Measurements from ENCODE around the gene CELF1. TPM values are rescaled to one million over a fixed set of nuclear protein-coding genes. Genes with fewer than 3 reads are reported as not detected.
A peak's percentile ranks its signal among the peaks of the same experiment; 100 is the strongest.
"Not testable (repeated sequence)": the region's sequence is repeated elsewhere in the genome, so short reads cannot be mapped to it uniquely, and the experiment has no call there.

Gene CELF1
- total and polyA plus RNA-seq, 4 donors, result 83.0 to 168 (median 121) TPM

- Histone ChIP-seq H3K4me1 (ENCODE audit: control insufficient read depth, insufficient read depth, low read length) (peaks cover 28% of the 10 kb centered on the region), H3K36me3 (ENCODE audit: control insufficient read depth, insufficient read depth, low read length) (peaks cover 21% of the 10 kb centered on the region), H3K9me3 (ENCODE audit: control insufficient read depth, insufficient read depth, low read length) (no peaks in the 10 kb centered on the region), H3K27ac (ENCODE audit: low read depth, low read length) (no peak overlapping the region), H3K27me3 (ENCODE audit: control insufficient read depth, insufficient read depth, low read length) (no peaks in the 10 kb centered on the region), H3K4me3 (ENCODE audit: low read depth, low read length) (no peak overlapping the region)
- no CpG with 5 or more reads among the region's 3 CpGs for WGBS (ENCODE audit: insufficient coverage)
- DNase-seq (ENCODE audit: low read depth in 4 of 6, low spot score in 6 of 6), result no peak
Measured at GRCh38 chr11:47531666-47532065, 21.3 kb downstream of the CELF1 start.

- H3K9me3 ChIP-seq (ENCODE audit: control insufficient read depth, insufficient read depth, low read length); H3K4me3 ChIP-seq (ENCODE audit: low read depth, low read length); DNase-seq (ENCODE audit: low read depth in 4 of 6, low spot score in 6 of 6); H3K27ac ChIP-seq (ENCODE audit: low read depth, low read length); H3K27me3 ChIP-seq (ENCODE audit: control insufficient read depth, insufficient read depth, low read length): not testable (repeated sequence)
- 84% methylated on average over 7 of the region's 9 CpGs for WGBS (ENCODE audit: insufficient coverage)
- Histone ChIP-seq H3K4me1 (ENCODE audit: control insufficient read depth, insufficient read depth, low read length) (peaks cover 28% of the 10 kb centered on the region), H3K36me3 (ENCODE audit: control insufficient read depth, insufficient read depth, low read length) (peaks cover 17% of the 10 kb centered on the region)
Measured at GRCh38 chr11:47530721-47531120, 22.2 kb downstream of the CELF1 start.

DNA sequence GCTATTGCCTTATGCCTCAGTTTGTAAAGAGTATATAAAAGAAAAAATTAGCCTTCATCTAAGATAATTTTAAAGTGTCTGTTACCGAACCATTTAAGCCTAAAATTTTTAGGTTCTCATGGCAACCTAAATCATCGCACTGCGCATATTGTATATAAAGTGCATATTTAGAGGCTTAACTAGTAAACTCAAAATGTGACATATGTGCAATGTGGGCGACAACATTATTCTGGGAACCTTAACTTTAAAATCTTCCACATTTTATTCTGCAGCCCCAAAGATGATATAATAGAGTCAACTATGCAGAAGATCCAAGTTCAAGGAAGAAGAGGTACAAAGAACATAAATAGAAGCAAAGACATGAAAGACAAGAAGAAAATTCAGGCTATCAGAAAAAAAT is 23.0 kb downstream of the CELF1 start:
- Histone ChIP-seq H3K27me3 (ENCODE audit: control insufficient read depth, insufficient read depth, low read length) (no peaks in the 10 kb centered on the region), H3K4me1 (ENCODE audit: control insufficient read depth, insufficient read depth, low read length) (peaks cover 31% of the 10 kb centered on the region), H3K9me3 (ENCODE audit: control insufficient read depth, insufficient read depth, low read length) (no peaks in the 10 kb centered on the region), H3K4me3 (ENCODE audit: low read depth, low read length) (no peak overlapping the region), H3K36me3 (ENCODE audit: control insufficient read depth, insufficient read depth, low read length) (peaks cover 13% of the 10 kb centered on the region), H3K27ac (ENCODE audit: low read depth, low read length) (no peak overlapping the region)
- peak in 1 of 6 donors; percentile 55 for DNase-seq (ENCODE audit: low read depth in 4 of 6, low spot score in 6 of 6)
- no CpG with 5 or more reads among the region's 4 CpGs for WGBS (ENCODE audit: insufficient coverage)

DNA sequence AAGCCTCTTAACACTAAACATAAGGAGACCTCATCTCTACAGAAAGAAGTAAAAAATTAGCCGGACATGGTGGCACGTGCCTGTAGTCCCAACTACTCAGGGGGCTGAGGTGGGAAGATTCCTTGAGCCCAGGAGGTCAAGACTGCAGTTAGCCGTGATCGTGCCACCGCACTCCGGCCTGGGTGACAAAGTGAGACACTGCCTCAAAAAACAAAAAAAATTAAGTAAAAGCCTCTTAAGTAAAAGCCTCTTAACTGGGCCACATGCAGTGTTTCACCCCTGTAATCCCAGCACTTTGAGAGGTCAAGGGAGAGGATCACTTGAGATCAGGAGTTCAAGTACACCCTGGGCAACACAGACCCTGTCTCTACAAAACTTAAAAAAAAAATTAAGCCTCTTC is 25.7 kb downstream of the CELF1 start:
- peaks cover 13% of the 10 kb centered on the region for H3K36me3 ChIP-seq (ENCODE audit: control insufficient read depth, insufficient read depth, low read length)
- DNase-seq (ENCODE audit: low read depth in 4 of 6, low spot score in 6 of 6), result no peak
- no peak overlapping the region for H3K4me3 ChIP-seq (ENCODE audit: low read depth, low read length)
- no peak overlapping the region for H3K27ac ChIP-seq (ENCODE audit: low read depth, low read length)
- 73% methylated on average over 3 of the region's 6 CpGs for WGBS (ENCODE audit: insufficient coverage)
- peaks cover 19% of the 10 kb centered on the region for H3K4me1 ChIP-seq (ENCODE audit: control insufficient read depth, insufficient read depth, low read length)
- no peaks in the 10 kb centered on the region for H3K9me3 ChIP-seq (ENCODE audit: control insufficient read depth, insufficient read depth, low read length)
- H3K27me3 ChIP-seq (ENCODE audit: control insufficient read depth, insufficient read depth, low read length), result no peaks in the 10 kb centered on the region

DNA sequence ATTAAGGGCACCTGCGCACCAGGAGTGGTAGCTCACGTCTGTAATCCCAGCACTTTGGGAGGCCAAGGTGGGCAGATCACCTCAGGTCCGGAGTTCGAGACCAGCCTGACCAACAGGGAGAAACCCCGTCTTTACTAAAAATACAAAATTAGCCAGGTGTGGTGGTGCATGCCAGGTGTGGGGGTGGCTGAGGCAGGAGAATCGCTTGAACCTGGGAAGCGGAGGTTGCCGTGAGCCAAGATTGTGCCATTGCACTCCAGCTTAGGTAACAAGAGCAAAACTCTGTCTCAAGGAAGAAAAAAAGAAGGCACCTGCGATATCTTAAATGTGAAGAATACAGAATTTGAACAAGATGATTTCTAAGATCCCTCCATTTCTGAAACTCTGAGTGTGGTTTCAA is 26.9 kb downstream of the CELF1 start:
- H3K27me3 ChIP-seq (ENCODE audit: control insufficient read depth, insufficient read depth, low read length); H3K9me3 ChIP-seq (ENCODE audit: control insufficient read depth, insufficient read depth, low read length); H3K4me3 ChIP-seq (ENCODE audit: low read depth, low read length); H3K27ac ChIP-seq (ENCODE audit: low read depth, low read length); DNase-seq (ENCODE audit: low read depth in 4 of 6, low spot score in 6 of 6): not testable (repeated sequence)
- 96% methylated on average over 5 of the region's 9 CpGs for WGBS (ENCODE audit: insufficient coverage)
- Histone ChIP-seq H3K36me3 (ENCODE audit: control insufficient read depth, insufficient read depth, low read length) (peaks cover 11% of the 10 kb centered on the region), H3K4me1 (ENCODE audit: control insufficient read depth, insufficient read depth, low read length) (peaks cover 12% of the 10 kb centered on the region)

DNA sequence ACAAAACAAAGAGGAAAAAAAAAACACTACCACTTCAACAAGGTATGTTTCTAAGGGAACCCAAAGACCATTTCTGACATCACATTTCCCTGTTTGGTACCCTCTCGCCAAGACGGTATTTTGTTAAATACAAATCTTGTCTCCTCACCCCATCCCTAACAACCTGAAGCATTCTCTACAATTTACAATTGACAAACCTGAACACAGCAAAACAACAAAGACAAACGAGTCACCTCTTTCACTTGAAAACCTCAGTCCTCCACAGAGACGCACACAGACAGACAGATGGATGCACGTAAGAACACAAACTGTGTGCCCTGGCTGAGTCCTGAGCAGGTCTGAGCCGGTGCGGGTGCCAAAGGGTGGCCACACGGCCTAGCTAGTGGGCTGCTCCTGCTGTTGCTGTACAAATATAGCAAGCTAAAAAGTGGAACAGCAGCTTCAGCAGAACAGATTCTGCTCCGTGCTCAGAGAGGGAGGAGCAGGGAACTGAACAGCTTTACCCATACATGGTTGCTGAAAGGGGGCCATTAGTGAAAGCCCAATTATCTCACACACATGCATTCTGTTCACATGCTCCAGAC is 28.5 kb downstream of the CELF1 start:
- Histone ChIP-seq H3K4me1 (ENCODE audit: control insufficient read depth, insufficient read depth, low read length) (peaks cover 7% of the 10 kb centered on the region), H3K4me3 (ENCODE audit: low read depth, low read length) (no peak overlapping the region), H3K9me3 (ENCODE audit: control insufficient read depth, insufficient read depth, low read length) (no peaks in the 10 kb centered on the region), H3K36me3 (ENCODE audit: control insufficient read depth, insufficient read depth, low read length) (peaks cover 6% of the 10 kb centered on the region), H3K27ac (ENCODE audit: low read depth, low read length) (peak overlapping the region; percentile 65), H3K27me3 (ENCODE audit: control insufficient read depth, insufficient read depth, low read length) (no peaks in the 10 kb centered on the region)
- WGBS (ENCODE audit: insufficient coverage), result 19% methylated on average over 8 of the region's 9 CpGs
- DNase-seq (ENCODE audit: low read depth in 4 of 6, low spot score in 6 of 6), result peak in 2 of 6 donors; percentile 55 to 68

GRCh38 chr11:47523490-47524225 is 29.3 kb downstream of the CELF1 start:
- Histone ChIP-seq H3K27ac (ENCODE audit: low read depth, low read length) (peak overlapping the region; percentile 65), H3K4me3 (ENCODE audit: low read depth, low read length) (no peak overlapping the region), H3K4me1 (ENCODE audit: control insufficient read depth, insufficient read depth, low read length) (peaks cover 7% of the 10 kb centered on the region), H3K9me3 (ENCODE audit: control insufficient read depth, insufficient read depth, low read length) (no peaks in the 10 kb centered on the region), H3K27me3 (ENCODE audit: control insufficient read depth, insufficient read depth, low read length) (no peaks in the 10 kb centered on the region), H3K36me3 (ENCODE audit: control insufficient read depth, insufficient read depth, low read length) (no peaks in the 10 kb centered on the region)
- DNase-seq (ENCODE audit: low read depth in 4 of 6, low spot score in 6 of 6), result peak in 1 of 6 donors; percentile 48
- WGBS (ENCODE audit: insufficient coverage), result 14% methylated on average over 1 of the region's 3 CpGs

DNA sequence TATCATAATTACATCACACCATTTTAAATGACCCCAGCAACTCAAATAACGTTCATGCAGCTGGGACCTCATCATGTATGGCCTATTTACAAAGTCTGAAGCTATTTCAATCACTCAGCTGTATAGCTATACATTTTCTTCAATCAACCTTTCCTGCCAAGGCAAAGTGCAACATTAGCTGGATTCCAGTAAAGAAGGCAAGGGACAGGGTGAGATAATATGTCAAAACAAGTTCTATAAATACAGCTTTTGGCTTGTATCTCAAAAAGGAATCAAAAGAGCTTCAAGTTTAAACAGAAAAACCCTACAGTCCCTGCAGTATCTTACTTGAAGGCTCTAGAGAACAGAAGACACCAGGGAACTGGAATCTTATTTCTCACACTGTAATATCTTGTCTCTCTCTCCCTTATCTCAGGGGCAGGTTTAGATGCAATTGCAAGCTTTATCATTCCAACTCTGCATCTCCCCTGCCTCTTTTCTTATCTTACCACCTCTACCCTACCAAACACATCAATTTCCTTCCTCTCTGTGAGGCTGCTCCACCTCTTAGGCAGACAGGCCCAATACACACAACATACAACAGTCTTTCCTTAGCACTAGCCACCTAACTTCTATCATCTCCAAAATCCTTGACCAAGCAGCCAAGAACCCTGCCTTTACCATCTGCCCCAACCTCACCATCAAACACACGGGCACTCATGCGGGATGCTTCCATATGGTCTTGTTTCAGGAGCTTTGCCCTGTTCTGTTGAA is 34.5 kb downstream of the CELF1 start:
- H3K36me3 ChIP-seq (ENCODE audit: control insufficient read depth, insufficient read depth, low read length), result no peaks in the 10 kb centered on the region
- no peaks in the 10 kb centered on the region for H3K27me3 ChIP-seq (ENCODE audit: control insufficient read depth, insufficient read depth, low read length)
- peak in 1 of 6 donors; percentile 29 for DNase-seq (ENCODE audit: low read depth in 4 of 6, low spot score in 6 of 6)
- H3K4me1 ChIP-seq (ENCODE audit: control insufficient read depth, insufficient read depth, low read length), result peaks cover 4% of the 10 kb centered on the region
- no peaks in the 10 kb centered on the region for H3K9me3 ChIP-seq (ENCODE audit: control insufficient read depth, insufficient read depth, low read length)
- no peak overlapping the region for H3K4me3 ChIP-seq (ENCODE audit: low read depth, low read length)
- H3K27ac ChIP-seq (ENCODE audit: low read depth, low read length), result peak overlapping the region; percentile 10
- 38% methylated on average over 1 of the region's 3 CpGs for WGBS (ENCODE audit: insufficient coverage)

DNA sequence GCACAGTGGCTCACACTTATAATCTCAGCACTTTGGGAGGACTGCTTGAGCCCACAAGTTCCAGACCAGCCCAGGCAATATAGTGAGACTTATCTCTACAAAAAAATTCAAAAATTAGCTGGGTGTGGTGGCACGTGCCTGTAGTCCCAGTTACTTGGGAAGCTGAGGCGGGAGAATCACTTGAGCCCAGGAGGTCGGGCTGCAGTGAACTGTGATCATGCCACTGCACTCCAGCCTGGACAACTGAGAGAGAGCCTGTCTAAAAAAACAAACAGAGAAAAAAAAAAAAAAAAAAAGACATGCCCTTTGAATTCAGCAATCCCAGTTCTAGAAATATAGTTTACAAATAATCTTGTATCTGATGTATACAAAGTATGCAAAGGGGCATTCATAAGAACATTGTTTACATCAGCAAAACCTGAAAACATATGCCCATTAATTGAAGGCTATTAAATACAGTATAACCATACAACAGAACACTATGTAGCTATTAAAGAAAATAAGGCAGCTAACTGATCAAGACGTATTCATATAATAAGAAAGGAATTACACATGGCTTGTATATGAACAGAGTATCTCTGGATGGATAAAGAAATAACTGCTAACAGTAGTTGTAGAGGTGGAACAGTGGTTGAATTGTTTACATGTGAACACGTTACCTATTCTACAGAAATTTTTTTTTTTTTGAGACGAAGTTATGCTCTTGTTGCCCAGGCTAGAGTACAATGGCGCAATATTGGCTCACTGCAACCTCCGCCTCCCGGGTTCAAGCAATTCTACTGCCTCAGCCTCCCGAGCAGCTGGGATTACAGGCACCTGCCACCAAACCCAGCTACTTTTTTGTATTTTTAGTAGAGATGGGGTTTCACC is 35.7 kb downstream of the CELF1 start:
- H3K27ac ChIP-seq (ENCODE audit: low read depth, low read length), result no peak overlapping the region
- no CpG with 5 or more reads among the region's 10 CpGs for WGBS (ENCODE audit: insufficient coverage)
- H3K27me3 ChIP-seq (ENCODE audit: control insufficient read depth, insufficient read depth, low read length), result no peaks in the 10 kb centered on the region

More for the DNA sequence above, 35.7 kb downstream of the CELF1 start:
- no peaks in the 10 kb centered on the region for H3K9me3 ChIP-seq (ENCODE audit: control insufficient read depth, insufficient read depth, low read length)
- H3K36me3 ChIP-seq (ENCODE audit: control insufficient read depth, insufficient read depth, low read length), result no peaks in the 10 kb centered on the region
- no peak for DNase-seq (ENCODE audit: low read depth in 4 of 6, low spot score in 6 of 6)
- no peak overlapping the region for H3K4me3 ChIP-seq (ENCODE audit: low read depth, low read length)
- H3K4me1 ChIP-seq (ENCODE audit: control insufficient read depth, insufficient read depth, low read length), result peaks cover 4% of the 10 kb centered on the region

Measured in spinal cord (tissue), 10 donors.